ENCODE results near the gene PPM1H. TPM values are rescaled to one million over a fixed set of nuclear protein-coding genes. Genes with fewer than 3 reads are reported as not detected.

The PPM1H gene
- total RNA-seq, 4 donors from 2014 or later, result 1.5 to 2.7 (median 2.3) TPM

DNA sequence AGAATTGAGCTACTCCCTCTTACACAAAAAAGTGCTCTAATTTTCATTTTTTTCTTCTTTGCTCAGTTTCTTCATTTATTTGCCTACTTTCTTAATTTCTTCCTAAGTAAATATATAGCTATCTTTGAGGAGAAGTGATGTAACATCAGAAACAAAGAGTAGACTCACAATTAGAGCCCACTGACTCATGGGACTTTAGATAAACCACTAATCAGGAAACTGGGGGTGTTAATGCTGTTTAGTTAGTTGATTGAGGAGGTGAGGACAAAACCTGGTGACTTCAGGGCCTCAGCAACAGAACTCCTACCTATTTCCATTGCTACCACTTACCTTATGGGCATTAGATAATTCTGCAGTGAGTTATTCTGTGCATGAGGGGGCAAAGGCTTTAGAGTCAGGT is 316.6 kb downstream of the PPM1H start:
- TF ChIP-seq, protein P1, sequence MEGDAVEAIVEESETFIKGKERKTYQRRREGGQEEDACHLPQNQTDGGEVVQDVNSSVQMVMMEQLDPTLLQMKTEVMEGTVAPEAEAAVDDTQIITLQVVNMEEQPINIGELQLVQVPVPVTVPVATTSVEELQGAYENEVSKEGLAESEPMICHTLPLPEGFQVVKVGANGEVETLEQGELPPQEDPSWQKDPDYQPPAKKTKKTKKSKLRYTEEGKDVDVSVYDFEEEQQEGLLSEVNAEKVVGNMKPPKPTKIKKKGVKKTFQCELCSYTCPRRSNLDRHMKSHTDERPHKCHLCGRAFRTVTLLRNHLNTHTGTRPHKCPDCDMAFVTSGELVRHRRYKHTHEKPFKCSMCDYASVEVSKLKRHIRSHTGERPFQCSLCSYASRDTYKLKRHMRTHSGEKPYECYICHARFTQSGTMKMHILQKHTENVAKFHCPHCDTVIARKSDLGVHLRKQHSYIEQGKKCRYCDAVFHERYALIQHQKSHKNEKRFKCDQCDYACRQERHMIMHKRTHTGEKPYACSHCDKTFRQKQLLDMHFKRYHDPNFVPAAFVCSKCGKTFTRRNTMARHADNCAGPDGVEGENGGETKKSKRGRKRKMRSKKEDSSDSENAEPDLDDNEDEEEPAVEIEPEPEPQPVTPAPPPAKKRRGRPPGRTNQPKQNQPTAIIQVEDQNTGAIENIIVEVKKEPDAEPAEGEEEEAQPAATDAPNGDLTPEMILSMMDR (IDR thresholded peaks at IDR 0.05; ENCODE audit: low read depth), result no peak

DNA sequence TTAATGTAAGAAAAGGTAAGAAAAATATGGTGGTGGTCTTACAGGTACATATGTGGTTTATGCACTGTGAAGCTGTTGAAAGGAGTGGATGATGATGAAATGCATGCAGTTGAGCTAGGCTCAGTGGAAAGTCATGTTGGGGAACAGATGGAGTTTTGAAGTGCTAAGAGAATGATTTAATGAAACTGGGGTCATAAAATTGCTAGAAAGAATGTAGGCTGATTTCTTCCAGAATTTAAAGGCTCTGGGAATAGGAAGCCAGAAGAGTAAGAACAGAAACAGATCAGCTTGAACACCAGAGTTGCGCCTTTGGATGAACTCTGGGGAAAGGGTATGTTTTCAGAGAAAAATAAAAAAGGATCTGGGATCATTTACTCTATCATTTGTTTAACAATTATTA is 321.9 kb downstream of the PPM1H start:
- TF ChIP-seq, protein P1 (IDR thresholded peaks at IDR 0.05; ENCODE audit: low read depth), result no peak

DNA sequence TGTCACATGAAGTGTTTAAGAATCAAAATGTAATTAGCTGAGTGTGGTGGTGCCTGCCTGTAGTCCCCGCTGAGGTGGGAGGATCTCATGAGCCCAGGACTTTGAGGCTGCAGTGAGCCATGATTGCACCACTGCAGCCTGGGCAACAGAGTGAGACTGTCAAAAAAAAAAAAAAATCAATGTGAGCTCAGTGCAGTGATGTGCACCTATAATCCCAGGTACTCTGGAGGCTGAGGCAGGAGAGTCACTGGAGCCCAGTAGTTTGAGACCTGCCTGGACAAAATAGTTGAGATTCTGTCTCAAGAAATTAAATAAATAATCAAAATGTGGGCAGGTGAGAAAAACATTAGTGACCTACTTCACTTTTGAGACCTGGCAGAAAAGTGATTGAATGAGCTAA is 328.3 kb downstream of the PPM1H start:
- TF ChIP-seq, protein P1 (IDR thresholded peaks at IDR 0.05; ENCODE audit: low read depth), result no peak

DNA sequence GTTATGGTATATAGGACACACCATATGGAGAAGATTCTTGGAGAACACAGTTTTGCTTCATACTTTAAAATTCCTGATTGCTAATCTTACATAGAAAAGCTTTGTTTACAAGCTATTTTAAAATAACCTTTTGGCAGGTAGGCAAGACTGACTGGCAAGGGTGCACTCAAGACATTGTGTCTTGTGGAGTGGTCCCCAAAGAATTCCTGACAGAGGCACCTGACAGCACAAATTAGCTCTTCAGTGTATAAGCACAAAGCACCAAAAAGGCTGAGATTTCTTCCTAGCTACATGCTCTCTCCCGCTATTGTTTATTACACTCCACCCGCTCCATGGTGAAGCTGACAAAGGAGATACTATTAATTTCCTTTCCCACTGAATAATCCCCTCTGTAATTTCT is 329.0 kb downstream of the PPM1H start:
- TF ChIP-seq, protein P1 (IDR thresholded peaks at IDR 0.05; ENCODE audit: low read depth), result no peak

DNA sequence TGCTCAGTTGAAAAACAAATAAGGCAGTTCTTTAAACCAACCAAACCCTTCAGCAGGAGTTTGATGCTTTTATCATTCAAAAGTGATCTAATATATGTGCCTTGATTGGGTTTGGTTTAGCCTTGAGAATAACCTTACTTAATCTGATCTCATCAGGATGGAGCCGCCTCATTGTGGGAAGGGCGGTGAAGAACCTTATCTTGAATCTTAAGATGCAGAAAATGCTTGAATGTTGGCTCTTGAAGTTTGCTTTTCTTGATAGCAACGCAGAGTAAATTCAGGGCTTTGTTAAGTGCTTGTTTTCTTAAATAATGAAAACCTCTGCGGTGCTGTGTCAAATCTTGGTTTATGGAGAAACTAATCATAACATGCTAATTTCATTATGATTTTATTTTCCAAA is 330.1 kb downstream of the PPM1H start:
- TF ChIP-seq, protein P1 (IDR thresholded peaks at IDR 0.05; ENCODE audit: low read depth), result no peak

DNA sequence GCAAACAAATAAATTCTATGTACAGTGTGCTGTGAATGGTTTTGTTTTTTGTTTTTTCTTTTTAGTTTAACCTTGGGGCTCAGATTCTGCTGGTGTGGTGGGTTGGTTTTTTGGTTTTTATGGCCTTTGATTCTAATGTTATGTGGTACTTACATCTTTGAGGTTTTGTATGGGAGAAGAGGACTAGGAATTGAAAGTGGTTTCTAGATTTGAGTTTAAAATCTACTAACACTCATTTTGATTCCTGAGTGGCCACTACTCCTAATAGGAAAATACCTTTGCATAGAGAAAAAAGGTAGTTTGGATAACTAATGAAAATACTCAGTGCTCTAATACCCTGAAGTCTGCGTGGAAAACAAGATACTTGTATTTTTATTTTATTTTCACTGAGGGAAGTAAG is 330.6 kb downstream of the PPM1H start:
- TF ChIP-seq, protein P1 (IDR thresholded peaks at IDR 0.05; ENCODE audit: low read depth), result no peak

DNA sequence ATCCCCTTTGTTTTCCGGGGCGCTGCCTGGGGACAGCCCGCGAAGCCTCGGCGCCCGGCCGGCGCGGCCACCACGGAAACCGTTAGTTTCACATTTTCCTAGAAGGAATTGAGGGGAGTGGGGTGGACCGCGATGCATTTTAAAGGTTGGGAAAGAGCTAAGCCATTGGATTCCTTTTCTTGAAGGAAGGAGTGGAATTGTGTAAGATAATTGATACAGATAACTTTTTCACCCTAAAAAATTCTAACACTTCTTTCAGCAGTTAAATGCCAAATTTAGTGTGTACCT is 331.2 kb downstream of the PPM1H start:
- TF ChIP-seq, protein P1 (IDR thresholded peaks at IDR 0.05; ENCODE audit: low read depth), result no peak

Measured in subcutaneous adipose tissue (tissue), 4 donors.